Gastrocnemius medialis (tissue), 4 donors: ENCODE measurements around the gene SWAP70. TPM values are rescaled to one million over a fixed set of nuclear protein-coding genes. Genes with fewer than 3 reads are reported as not detected.

Experiments
- ATAC-seq, 2 donors: fragments of 150-250 bp; one replicate each; pipeline ENCODE4 v1.9.1; 2016
- DNase-seq, 2 donors: peaks; one replicate each; pipeline ENCODE4 v3.0.0-alpha.2; 2019
- H3K27ac ChIP-seq, 4 donors: fragments of 200-600 bp; sonication (generic); 1 replicate in 1 of 4; 2 replicates in 3 of 4; pipeline ENCODE4 v1.5.1; 2016 to 2018; ENCODE audit warnings: mild to moderate bottlenecking in 2 of 4, moderate library complexity in 1 of 4
- H3K27me3 ChIP-seq, 3 donors: fragments of 200-600 bp; sonication (generic) in 2 of 3; 1 replicate in 1 of 3; 2 replicates in 2 of 3; pipeline versions ENCODE4 v1.5.1 to v1.6.0; 2016 to 2019; ENCODE audit warnings: mild to moderate bottlenecking in 1 of 3, moderate library complexity in 1 of 3
- H3K36me3 ChIP-seq, 2 donors: fragments of 200-600 bp; sonication (generic) in 1 of 2; one replicate each; pipeline ENCODE4 v1.5.1; 2017 to 2018
- H3K4me1 ChIP-seq, 2 donors: fragments of 200-600 bp; sonication (generic) in 1 of 2; one replicate each; pipeline ENCODE4 v1.5.1; 2016 to 2017; ENCODE audit warnings: mild to moderate bottlenecking in 2 of 2
- H3K4me3 ChIP-seq, 4 donors: fragments of 200-600 bp; sonication (generic) in 3 of 4; 1 replicate in 1 of 4; 2 replicates in 3 of 4; pipeline ENCODE4 v1.5.1; 2016 to 2019; ENCODE audit warnings: mild to moderate bottlenecking in 2 of 4
- H3K9me3 ChIP-seq, 3 donors: fragments of 200-600 bp; sonication (generic) in 2 of 3; 1 replicate in 1 of 3; 2 replicates in 2 of 3; pipeline ENCODE4 v1.5.1; 2016 to 2019
- CTCF ChIP-seq, 5 experiments: fragments of 450-650 bp in 3 of 5; fragments of 200-600 bp in 2 of 5; sonication (generic) in 2 of 5; IDR thresholded peaks in 4 of 5; conservative IDR thresholded peaks in 1 of 5; 1 replicate in 4 of 5; 2 replicates in 1 of 5; pipeline ENCODE4 v1.5.1; 2016 to 2019; ENCODE audit warnings: antibody characterized with exemption in 5 of 5, mild to moderate bottlenecking in 3 of 5, moderate library complexity in 3 of 5
- POLR2A ChIP-seq, 2 donors: fragments of 450-650 bp; IDR thresholded peaks; one replicate each; pipeline ENCODE4 v1.6.1; 2017; ENCODE audit warnings: antibody characterized with exemption in 2 of 2, mild to moderate bottlenecking in 2 of 2, moderate library complexity in 2 of 2
- in situ Hi-C, 4 donors: fragments of 200-750 bp; cut with MboI; loops; one replicate each; pipeline versions ENCODE4 v1.15.0 to v1.8.0; 2017; ENCODE audit warnings: low sequenced_read_pairs in 4 of 4
- intact Hi-C: fragments of 100-400 bp; cut with DNase I; formaldehyde crosslinking; loops from one replicate; pipeline ENCODE4 v1.15.1; 2023; ENCODE audit warnings: low total_unique reads
- total RNA-seq, 4 donors: library from RNA; depleted of rRNA; stranded (reverse); fragments of >200 nt; gene quantifications; one replicate each; pipeline versions ENCODE4 v1.1.0 to v1.2.3, GENCODE V29; 2016

The SWAP70 gene
- total RNA-seq, 4 donors from 2014 or later: 6.5 to 14.4 (median 9.1) TPM

GRCh38 chr11:9672918-9673317, 9.0 kb downstream of the SWAP70 start:
- Histone ChIP-seq H3K27me3 (no peaks in the 10 kb centered on the region), H3K27ac (no peak overlapping the region), H3K9me3 (no peaks in the 10 kb centered on the region), H3K4me3 (no peak overlapping the region), H3K4me1 (no peaks in the 10 kb centered on the region), H3K36me3 (no peaks in the 10 kb centered on the region)
- ATAC-seq (no peak), DNase-seq (no peak)
- in situ Hi-C loops (no loop called here), intact Hi-C loops (no loop called here)
- TF ChIP-seq POLR2A (IDR thresholded peaks at IDR 0.05) (no peak), CTCF (IDR thresholded peaks at IDR 0.05 in 4 of 5, conservative IDR thresholded peaks at IDR 0.05 in 1 of 5) (no peak)

- no peaks in the 10 kb centered on the region for H3K9me3 ChIP-seq
- in situ Hi-C loops: no loop called here
- H3K27me3 ChIP-seq: no peaks in the 10 kb centered on the region
- H3K36me3 ChIP-seq: no peaks in the 10 kb centered on the region
- no peaks in the 10 kb centered on the region for H3K4me1 ChIP-seq
- TF ChIP-seq POLR2A (IDR thresholded peaks at IDR 0.05) (no peak), CTCF (IDR thresholded peaks at IDR 0.05 in 4 of 5, conservative IDR thresholded peaks at IDR 0.05 in 1 of 5) (no peak)
- ATAC-seq (no peak), DNase-seq (no peak)
- H3K27ac ChIP-seq: no peak overlapping the region
- intact Hi-C loops: no loop called here
- H3K4me3 ChIP-seq: no peak overlapping the region
Observed at GRCh38 chr11:9675691-9676090, 11.8 kb downstream of the SWAP70 start.

DNA sequence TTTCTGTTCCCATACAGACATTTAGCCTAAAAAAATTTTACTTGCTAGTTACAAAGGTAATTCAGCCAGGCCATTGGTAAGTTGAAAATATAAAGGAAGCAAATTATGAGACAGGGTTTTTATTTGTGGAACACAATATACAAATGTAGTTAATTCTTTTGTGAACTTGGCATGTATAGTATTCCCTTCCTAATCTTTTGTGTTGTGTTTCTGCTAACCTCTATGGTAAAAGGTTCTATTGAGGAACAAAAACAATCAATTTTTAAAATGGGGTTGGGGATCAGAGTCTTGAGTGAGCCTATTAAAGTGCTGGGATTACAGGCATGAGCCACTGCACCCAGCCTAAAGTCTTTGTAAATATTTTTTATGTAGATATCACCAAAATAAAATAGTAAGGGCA, 14.1 kb downstream of the SWAP70 start:
- Histone ChIP-seq H3K36me3 (no peaks in the 10 kb centered on the region), H3K27me3 (no peaks in the 10 kb centered on the region), H3K4me1 (no peaks in the 10 kb centered on the region), H3K4me3 (no peak overlapping the region), H3K27ac (no peak overlapping the region), H3K9me3 (no peaks in the 10 kb centered on the region)
- no peak for DNase-seq
- in situ Hi-C loops (no loop called here), intact Hi-C loops (no loop called here)
- TF ChIP-seq CTCF (IDR thresholded peaks at IDR 0.05 in 4 of 5, conservative IDR thresholded peaks at IDR 0.05 in 1 of 5): no peak
- TF ChIP-seq POLR2A (IDR thresholded peaks at IDR 0.05): no peak
- no peak for ATAC-seq

GRCh38 chr11:9678576-9678975, 14.7 kb downstream of the SWAP70 start:
- Histone ChIP-seq H3K27ac (no peak overlapping the region), H3K4me3 (no peak overlapping the region), H3K27me3 (no peaks in the 10 kb centered on the region), H3K4me1 (no peaks in the 10 kb centered on the region), H3K36me3 (no peaks in the 10 kb centered on the region), H3K9me3 (no peaks in the 10 kb centered on the region)
- in situ Hi-C loops (no loop called here), intact Hi-C loops (no loop called here)
- no peak for TF ChIP-seq CTCF (IDR thresholded peaks at IDR 0.05 in 4 of 5, conservative IDR thresholded peaks at IDR 0.05 in 1 of 5)
- TF ChIP-seq POLR2A (IDR thresholded peaks at IDR 0.05): no peak
- ATAC-seq (no peak), DNase-seq (no peak)

GRCh38 chr11:9680028-9680427, 16.2 kb downstream of the SWAP70 start:
- no peaks in the 10 kb centered on the region for H3K4me1 ChIP-seq
- H3K27ac ChIP-seq: no peak overlapping the region
- no peaks in the 10 kb centered on the region for H3K36me3 ChIP-seq
- no peaks in the 10 kb centered on the region for H3K27me3 ChIP-seq
- intact Hi-C loops (no loop called here), in situ Hi-C loops (no loop called here)
- H3K9me3 ChIP-seq: no peaks in the 10 kb centered on the region
- TF ChIP-seq POLR2A (IDR thresholded peaks at IDR 0.05): no peak
- ATAC-seq: no peak
- no peak overlapping the region for H3K4me3 ChIP-seq
- no peak for DNase-seq
